ENCODE data around the gene TP53INP2.

The TP53INP2 gene

DNA sequence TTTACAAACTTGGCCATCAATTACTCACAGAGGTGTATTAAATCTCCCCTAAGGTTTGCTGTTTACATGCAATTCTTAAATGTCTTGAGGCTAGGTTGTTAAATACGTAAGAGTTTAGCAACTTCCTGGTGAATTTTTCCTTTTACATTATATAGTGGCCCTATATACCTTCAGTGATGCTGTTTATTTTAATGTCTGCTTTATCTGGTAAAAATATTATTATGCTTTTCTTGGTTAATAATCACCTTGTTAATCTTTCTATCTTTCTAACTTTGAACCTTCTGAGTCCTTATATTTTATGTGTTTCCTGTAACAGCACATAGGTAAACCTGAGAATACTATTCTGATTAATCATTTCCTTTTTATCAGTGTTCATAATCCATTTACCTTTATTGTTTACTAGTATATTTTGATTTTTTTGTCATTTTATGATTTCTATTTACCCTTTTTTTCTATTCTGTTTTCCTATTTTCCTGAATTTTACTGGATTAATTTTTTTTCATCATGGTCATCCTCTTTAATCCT lies 57.9 kb downstream of the TP53INP2 start:
- TF ChIP-seq, protein P1, sequence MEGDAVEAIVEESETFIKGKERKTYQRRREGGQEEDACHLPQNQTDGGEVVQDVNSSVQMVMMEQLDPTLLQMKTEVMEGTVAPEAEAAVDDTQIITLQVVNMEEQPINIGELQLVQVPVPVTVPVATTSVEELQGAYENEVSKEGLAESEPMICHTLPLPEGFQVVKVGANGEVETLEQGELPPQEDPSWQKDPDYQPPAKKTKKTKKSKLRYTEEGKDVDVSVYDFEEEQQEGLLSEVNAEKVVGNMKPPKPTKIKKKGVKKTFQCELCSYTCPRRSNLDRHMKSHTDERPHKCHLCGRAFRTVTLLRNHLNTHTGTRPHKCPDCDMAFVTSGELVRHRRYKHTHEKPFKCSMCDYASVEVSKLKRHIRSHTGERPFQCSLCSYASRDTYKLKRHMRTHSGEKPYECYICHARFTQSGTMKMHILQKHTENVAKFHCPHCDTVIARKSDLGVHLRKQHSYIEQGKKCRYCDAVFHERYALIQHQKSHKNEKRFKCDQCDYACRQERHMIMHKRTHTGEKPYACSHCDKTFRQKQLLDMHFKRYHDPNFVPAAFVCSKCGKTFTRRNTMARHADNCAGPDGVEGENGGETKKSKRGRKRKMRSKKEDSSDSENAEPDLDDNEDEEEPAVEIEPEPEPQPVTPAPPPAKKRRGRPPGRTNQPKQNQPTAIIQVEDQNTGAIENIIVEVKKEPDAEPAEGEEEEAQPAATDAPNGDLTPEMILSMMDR (IDR thresholded peaks at IDR 0.05; ENCODE audit: low read depth, low read length, missing control alignments), result no peak
- no peak for DNase-seq (ENCODE audit: extremely low read depth, low read depth)
- no peak overlapping the region for H3K4me3 ChIP-seq (replicated peaks; ENCODE audit: low read depth, low read length)

Measured in HFF-Myc (cell line).